Spleen (tissue), 11 donors: Measurements from ENCODE around the gene TGFA. TPM values are rescaled to one million over a fixed set of nuclear protein-coding genes. Genes with fewer than 3 reads are reported as not detected.

Experiments
- DNase-seq: peaks from one replicate; pipeline ENCODE4 v3.0.0-alpha.2; 2020
- H3K27ac ChIP-seq, 8 donors: fragments of 200-600 bp; sonication (generic) in 7 of 8; 1 replicate in 4 of 8; 2 replicates in 4 of 8; pipeline versions ENCODE4 v1.5.0 to v1.8.0; 2016 to 2021; ENCODE audit warnings: inconsistent platforms in 4 of 8, mild to moderate bottlenecking in 4 of 8, moderate library complexity in 1 of 8
- H3K27me3 ChIP-seq, 7 donors: fragments of 200-600 bp; sonication (generic) in 6 of 7; replicated peaks in 1 of 7; 1 replicate in 4 of 7; 2 replicates in 3 of 7; pipeline versions ENCODE4 v1.5.0 to v1.8.0; 2016 to 2021; ENCODE audit warnings: inconsistent platforms in 3 of 7, mild to moderate bottlenecking in 1 of 7
- H3K36me3 ChIP-seq, 6 donors: fragments of 200-600 bp; sonication (generic) in 5 of 6; 1 replicate in 4 of 6; 2 replicates in 2 of 6; pipeline versions ENCODE4 v1.5.0 to v1.8.0; 2016 to 2021; ENCODE audit warnings: inconsistent platforms in 2 of 6
- H3K4me1 ChIP-seq, 6 donors: fragments of 200-600 bp; sonication (generic) in 5 of 6; 1 replicate in 3 of 6; 2 replicates in 3 of 6; pipeline versions ENCODE4 v1.5.0 to v1.8.0; 2016 to 2021; ENCODE audit warnings: inconsistent platforms in 3 of 6
- H3K4me3 ChIP-seq, 8 donors: fragments of 200-600 bp; sonication (generic) in 7 of 8; 1 replicate in 4 of 8; 2 replicates in 4 of 8; pipeline versions ENCODE4 v1.5.0 to v1.8.0; 2016 to 2021; ENCODE audit warnings: inconsistent platforms in 4 of 8, mild to moderate bottlenecking in 4 of 8, moderate library complexity in 2 of 8
- H3K9me3 ChIP-seq, 8 donors: fragments of 200-600 bp; sonication (generic) in 7 of 8; 1 replicate in 4 of 8; 2 replicates in 4 of 8; pipeline versions ENCODE4 v1.5.0 to v1.8.0; 2016 to 2021; ENCODE audit warnings: inconsistent platforms in 4 of 8
- POLR2A ChIP-seq, 3 donors: fragments of 450-650 bp; IDR thresholded peaks; one replicate each; pipeline ENCODE4 v1.5.1; 2017; ENCODE audit warnings: antibody characterized with exemption in 3 of 3, mild to moderate bottlenecking in 1 of 3
- POLR2AphosphoS5 ChIP-seq, 3 donors: sonication (generic); formaldehyde crosslinking; IDR thresholded peaks; one replicate each; pipeline ENCODE4 v1.5.1; 2017; ENCODE audit warnings: antibody characterized with exemption in 3 of 3
- WGBS, 5 donors: extraction: QIAGEN DNeasy Blood & Tissue Kit in 3 of 5; methylation state at CpG; one replicate each; pipeline versions ENCODE4 v1.1.5 to v1.1.7; 2013 to 2018; 5-methylcytosine and 5-hydroxymethylcytosine counted together
- intact Hi-C: fragments of 100-400 bp; cut with DNase I; formaldehyde crosslinking; loops from one replicate; pipeline ENCODE4 v1.15.0; 2023; ENCODE audit warnings: low total_unique reads
- polyA plus RNA-seq, 3 donors: library from polyadenylated mRNA; stranded (reverse); fragments of 200-250 nt; gene quantifications; one replicate each; pipeline ENCODE4 v1.2.1, GENCODE V29; 2013
- total RNA-seq, 7 donors: library from RNA; depleted of rRNA in 3 of 7; stranded (reverse); fragments of >200 nt in 3 of 7; fragmentation: NEBNext Ultra II Directional in 4 of 7; extraction: Animal tissue kit (Norgen Biotek cat#: 25700) in 4 of 7; gene quantifications; one replicate each; pipeline versions ENCODE4 v1.1.0 to v1.2.1, GENCODE V29; 2016 to 2021
- TF ChIP-seq, protein P1 (sequence below), 11 experiments: fragments of 200-600 bp in 7 of 11; fragments of 450-650 bp in 4 of 11; sonication (generic) in 4 of 11; IDR thresholded peaks in 8 of 11; conservative IDR thresholded peaks in 3 of 11; 1 replicate in 7 of 11; 2 replicates in 4 of 11; pipeline versions ENCODE4 v1.4.0 to v1.8.0; 2016 to 2021; ENCODE audit warnings: antibody characterized with exemption in 11 of 11, inconsistent platforms in 4 of 11, mild to moderate bottlenecking in 1 of 11
- donor health status: healthy with polysubstance abuse.
- donor health status: DM: no; HTN: no; CAD: no; lungs with moderate emphysema.
- donor health status: DM: no; HTN: no; CAD: no.
- donor health status: Bipolar disorder and iron deficiency.
- donor health status: healthy.
- donor health status: DM: no; HTN: no; CAD: no.
- donor health status: DM: yes; HTN: yes; CAD: no.

The TGFA gene
- total and polyA plus RNA-seq, 10 donors, result 1.3 to 27.5 (median 13.2) TPM

DNA sequence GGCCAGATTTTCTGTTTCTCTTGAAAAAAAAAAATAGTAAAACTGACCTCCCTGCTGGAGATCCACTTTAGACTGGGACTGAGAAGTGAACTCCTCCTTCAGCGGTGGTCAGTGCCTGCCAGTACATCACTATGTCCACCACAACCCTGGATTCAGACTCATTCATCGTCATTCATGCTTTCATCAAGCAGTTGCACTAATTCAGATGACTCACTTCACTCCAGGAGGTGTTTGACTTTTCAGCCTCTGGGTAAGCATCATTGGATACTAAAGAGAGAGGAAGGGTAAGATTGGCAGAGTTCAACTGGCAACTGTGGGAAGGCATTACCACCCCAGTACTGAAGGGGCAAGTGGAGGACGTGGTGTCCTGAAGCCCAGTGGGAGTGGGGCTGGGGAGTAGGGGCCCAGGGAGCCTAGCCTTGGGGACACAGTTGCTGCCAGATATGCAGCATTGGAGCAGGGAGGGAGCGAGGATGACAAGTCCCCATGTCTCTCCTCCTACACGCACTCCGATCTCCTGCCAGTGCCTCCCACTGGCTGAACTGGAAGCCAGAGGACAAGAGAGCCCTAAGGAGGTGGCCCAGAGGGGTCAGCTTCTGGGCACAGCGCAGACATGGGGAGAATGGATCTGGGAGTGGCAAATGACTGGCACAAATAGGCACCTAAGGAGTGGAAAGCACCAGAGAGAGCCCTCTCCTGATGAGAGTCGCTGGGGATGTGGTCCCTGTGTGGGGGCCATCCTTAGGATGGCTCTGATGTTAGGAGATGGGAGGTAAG, 111.1 kb downstream of the TGFA start:
- no peak overlapping the region for H3K4me3 ChIP-seq
- peaks cover 0 to 9% (median 0%) of the 10 kb centered on the region in 7 donors for H3K27me3 ChIP-seq
- TF ChIP-seq, protein P1, sequence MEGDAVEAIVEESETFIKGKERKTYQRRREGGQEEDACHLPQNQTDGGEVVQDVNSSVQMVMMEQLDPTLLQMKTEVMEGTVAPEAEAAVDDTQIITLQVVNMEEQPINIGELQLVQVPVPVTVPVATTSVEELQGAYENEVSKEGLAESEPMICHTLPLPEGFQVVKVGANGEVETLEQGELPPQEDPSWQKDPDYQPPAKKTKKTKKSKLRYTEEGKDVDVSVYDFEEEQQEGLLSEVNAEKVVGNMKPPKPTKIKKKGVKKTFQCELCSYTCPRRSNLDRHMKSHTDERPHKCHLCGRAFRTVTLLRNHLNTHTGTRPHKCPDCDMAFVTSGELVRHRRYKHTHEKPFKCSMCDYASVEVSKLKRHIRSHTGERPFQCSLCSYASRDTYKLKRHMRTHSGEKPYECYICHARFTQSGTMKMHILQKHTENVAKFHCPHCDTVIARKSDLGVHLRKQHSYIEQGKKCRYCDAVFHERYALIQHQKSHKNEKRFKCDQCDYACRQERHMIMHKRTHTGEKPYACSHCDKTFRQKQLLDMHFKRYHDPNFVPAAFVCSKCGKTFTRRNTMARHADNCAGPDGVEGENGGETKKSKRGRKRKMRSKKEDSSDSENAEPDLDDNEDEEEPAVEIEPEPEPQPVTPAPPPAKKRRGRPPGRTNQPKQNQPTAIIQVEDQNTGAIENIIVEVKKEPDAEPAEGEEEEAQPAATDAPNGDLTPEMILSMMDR (IDR thresholded peaks at IDR 0.05 in 8 of 11, conservative IDR thresholded peaks at IDR 0.05 in 3 of 11), result no peak
- TF ChIP-seq POLR2AphosphoS5 (IDR thresholded peaks at IDR 0.05), result no peak
- no peak for TF ChIP-seq POLR2A (IDR thresholded peaks at IDR 0.05)
- intact Hi-C loops, result no loop called here
- WGBS, 5 donors, result 84 to 92% (median 90%) methylated on average over 7 to 8 of the region's 8 CpGs
- no peak overlapping the region for H3K27ac ChIP-seq
- no peak for DNase-seq
- H3K9me3 ChIP-seq, result peaks cover 0 to 3% (median 0%) of the 10 kb centered on the region in 8 donors
- H3K36me3 ChIP-seq, result no peaks in the 10 kb centered on the region
- H3K4me1 ChIP-seq, result peaks cover 0 to 6% (median 0%) of the 10 kb centered on the region in 6 donors

DNA sequence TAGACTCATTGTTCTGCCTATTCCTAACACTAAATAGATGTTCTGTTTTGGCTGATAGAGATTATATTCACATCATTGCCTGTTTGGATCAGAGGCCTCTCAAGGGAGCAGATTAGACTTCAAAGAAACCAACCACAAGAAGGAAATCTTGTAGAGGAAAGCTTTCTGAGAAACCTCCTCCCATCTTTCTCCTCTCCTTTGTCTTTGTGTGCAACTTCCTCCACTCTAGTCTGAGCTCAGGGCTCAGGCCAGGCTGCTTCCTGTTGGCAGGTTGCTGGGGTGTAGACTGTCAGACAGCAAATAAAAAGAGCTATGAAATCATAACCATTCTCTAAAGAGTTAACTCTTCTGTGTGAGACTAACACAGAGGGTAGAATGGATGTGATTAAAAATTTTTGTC, 113.0 kb downstream of the TGFA start:
- H3K4me3 ChIP-seq, result no peak overlapping the region
- H3K27ac ChIP-seq, result no peak overlapping the region
- no peaks in the 10 kb centered on the region for H3K36me3 ChIP-seq
- TF ChIP-seq POLR2AphosphoS5 (IDR thresholded peaks at IDR 0.05), result no peak
- TF ChIP-seq, protein P1 (IDR thresholded peaks at IDR 0.05 in 8 of 11, conservative IDR thresholded peaks at IDR 0.05 in 3 of 11), result no peak
- TF ChIP-seq POLR2A (IDR thresholded peaks at IDR 0.05), result no peak
- H3K4me1 ChIP-seq, result peaks cover 0 to 6% (median 0%) of the 10 kb centered on the region in 6 donors
- no peak for DNase-seq
- intact Hi-C loops, result no loop called here
- H3K9me3 ChIP-seq, result peaks cover 0 to 3% (median 0%) of the 10 kb centered on the region in 8 donors
- peaks cover 0 to 9% (median 0%) of the 10 kb centered on the region in 7 donors for H3K27me3 ChIP-seq

DNA sequence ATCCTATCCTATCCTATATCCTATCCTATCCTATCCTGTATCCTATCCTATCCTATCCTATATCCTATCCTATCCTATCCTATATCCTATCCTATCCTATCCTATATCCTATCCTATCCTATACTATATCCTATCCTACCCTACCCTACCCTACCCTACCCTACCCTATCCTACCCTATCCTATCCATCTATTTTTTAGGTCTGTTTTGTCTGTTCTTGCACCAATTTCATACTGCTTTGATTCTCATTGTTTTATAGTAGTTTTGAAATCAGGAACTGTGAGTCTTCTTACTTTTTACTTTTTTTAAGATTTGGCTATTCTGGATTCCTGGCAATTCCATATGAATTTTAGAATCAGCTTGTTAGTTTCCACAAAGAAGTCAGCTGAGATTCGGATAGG, 118.5 kb downstream of the TGFA start:
- H3K36me3 ChIP-seq, result no peaks in the 10 kb centered on the region
- no peak for TF ChIP-seq POLR2AphosphoS5 (IDR thresholded peaks at IDR 0.05)
- TF ChIP-seq POLR2A (IDR thresholded peaks at IDR 0.05), result no peak
- TF ChIP-seq, protein P1 (IDR thresholded peaks at IDR 0.05 in 8 of 11, conservative IDR thresholded peaks at IDR 0.05 in 3 of 11), result no peak
- H3K4me3 ChIP-seq, result no peak overlapping the region
- peaks cover 0 to under 1% (median 0%) of the 10 kb centered on the region in 6 donors for H3K4me1 ChIP-seq
- no peaks in the 10 kb centered on the region for H3K9me3 ChIP-seq
- intact Hi-C loops, result no loop called here
- WGBS, 5 donors, result 65 to 76% (median 68%) methylated on average over 1 of the region's 1 CpG
- no peak overlapping the region for H3K27ac ChIP-seq
- no peak for DNase-seq
- peaks cover 0 to 9% (median 0%) of the 10 kb centered on the region in 7 donors for H3K27me3 ChIP-seq

DNA sequence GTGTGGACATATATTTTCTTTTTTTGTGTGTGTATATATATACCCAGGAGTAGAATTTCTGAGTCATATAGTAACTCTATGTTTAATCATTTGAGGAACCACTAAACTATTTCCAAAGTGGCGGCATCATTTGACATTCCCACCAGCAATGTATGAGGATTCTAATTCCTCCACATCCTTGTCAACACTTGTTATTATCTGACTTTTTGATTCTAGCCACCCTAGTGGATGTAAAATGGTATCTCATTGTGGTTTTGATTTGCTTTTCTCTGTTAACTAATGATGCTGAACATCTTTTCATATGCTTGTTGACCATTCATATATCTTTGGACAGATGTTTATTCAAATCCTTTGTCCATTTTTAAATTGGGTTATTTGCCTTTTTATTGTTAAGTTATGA, 120.3 kb downstream of the TGFA start:
- Histone ChIP-seq H3K27me3 (no peaks in the 10 kb centered on the region), H3K27ac (no peak overlapping the region), H3K4me1 (no peaks in the 10 kb centered on the region), H3K9me3 (no peaks in the 10 kb centered on the region), H3K4me3 (no peak overlapping the region), H3K36me3 (no peaks in the 10 kb centered on the region)
- WGBS, 5 donors, result 80 to 88% (median 84%) methylated on average over 1 of the region's 1 CpG
- intact Hi-C loops, result no loop called here
- DNase-seq, result no peak
- TF ChIP-seq POLR2AphosphoS5 (IDR thresholded peaks at IDR 0.05) (no peak), POLR2A (IDR thresholded peaks at IDR 0.05) (no peak)
- TF ChIP-seq, protein P1 (IDR thresholded peaks at IDR 0.05 in 8 of 11, conservative IDR thresholded peaks at IDR 0.05 in 3 of 11), result no peak
